GOT3 (cell line): ENCODE data around the gene TCF15.

Source experiments
- DNase-seq: peaks from one replicate; lab custom pipeline; 2025; ENCODE audit warnings: mixed read lengths; lab: John Stamatoyannopoulos, UW

The TCF15 gene

DNA sequence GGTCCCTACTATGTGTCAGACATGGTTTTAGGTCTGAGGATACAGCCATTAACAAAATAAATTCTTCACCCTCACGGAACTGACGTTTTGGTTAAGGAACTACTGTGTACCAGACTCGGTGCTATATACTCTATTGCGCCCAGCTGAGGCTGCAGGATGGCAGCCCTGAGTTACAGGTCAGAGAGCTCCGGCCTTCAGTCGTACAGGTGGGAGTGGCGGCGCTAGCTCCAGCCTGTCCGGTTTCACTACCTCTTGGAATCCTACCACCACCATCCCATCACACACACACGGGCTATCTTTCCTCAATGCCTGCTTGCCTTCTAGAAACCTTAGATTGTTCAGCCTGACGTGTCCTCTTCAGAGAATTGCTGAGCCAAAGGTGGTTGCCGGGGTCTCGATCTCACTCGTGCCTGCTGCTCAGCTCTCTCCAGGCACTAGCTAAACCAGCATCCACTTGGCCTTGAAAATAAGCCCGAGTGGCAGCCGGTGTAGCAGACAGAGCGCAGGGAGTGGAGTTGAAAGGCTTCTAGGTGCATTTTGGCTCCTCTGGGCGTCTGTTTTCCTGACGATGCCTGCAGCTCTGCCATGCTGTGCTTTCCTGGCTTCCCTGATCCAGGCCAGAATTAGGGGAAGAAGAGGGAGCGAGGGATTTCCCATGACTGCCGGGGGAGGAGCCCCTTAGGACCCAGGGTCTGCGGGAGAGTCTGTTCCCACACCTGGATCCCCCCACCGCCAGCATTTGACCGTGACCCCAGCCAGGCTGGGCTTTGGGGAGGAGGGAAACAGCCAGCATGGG lies 1.1 kb upstream of the TCF15 start:
- no peak for DNase-seq

DNA sequence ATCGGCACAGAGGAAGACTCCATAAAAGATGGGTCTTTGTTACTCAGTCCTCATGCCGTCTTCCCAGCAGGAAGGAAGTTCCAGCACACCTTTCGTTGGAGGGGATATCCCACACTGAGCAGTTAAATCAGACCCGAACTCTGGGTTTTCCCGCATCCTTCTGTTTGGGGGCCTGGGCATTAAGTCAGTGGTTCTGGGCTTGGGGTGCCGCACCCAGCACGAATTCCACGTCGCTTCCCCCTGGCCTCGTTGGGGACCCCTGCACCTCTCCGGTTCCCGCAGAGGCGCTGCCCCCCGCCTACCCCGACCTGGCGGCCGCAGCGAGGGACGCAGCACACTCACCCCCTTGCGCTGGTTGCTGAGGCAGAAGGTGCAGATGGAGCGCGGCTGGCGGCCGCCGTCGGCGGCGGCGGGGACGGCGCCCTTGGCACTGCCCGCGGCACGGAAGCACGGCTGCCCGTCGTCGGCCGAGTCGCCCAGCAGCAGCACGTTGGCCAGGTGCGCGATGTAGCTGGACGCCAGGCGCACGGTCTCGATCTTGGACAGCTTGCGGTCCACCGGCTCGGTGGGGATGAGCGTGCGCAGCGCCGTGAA lies 641 bp downstream of the TCF15 start:
- DNase-seq = no peak

DNA sequence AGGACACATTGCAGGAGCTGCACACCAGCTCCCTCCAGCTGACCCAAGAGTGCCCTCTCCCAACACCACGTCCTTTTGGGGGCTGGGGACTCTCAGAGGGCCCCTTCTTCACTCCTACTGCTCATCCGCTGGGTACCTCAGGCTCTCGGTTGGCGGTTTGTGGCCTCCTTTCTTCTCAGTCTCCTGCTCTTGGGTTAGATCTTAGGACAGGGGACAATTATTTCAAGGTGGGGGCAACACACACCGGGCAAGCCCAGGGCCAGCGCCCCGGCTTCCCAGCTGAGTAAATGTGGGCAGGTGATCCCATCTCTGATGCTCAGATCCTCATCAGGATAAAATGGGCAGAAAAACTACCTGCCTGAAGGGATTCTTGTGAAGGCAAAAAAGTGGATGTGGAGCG lies 1.1 kb downstream of the TCF15 start:
- no peak for DNase-seq

DNA sequence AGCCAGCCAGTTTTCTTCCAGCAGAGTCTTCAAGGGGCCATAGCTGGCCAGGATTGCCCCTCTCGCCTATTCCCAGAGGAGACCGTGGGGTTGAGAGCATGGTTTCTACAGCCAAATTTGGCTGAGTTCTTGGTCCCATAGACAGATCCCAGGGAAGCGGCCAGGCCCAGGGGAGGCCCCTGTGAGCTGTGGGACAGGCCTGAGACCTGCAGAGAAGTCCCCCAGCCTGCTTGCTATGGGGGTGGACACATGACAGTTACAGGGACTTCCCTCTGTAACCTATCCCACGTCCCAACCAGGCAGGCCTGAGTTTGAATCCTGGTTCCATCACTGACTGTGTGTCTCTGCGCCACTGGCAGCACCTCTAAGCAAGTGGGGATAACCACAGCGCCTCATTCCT lies 2.6 kb downstream of the TCF15 start:
- no peak for DNase-seq

DNA sequence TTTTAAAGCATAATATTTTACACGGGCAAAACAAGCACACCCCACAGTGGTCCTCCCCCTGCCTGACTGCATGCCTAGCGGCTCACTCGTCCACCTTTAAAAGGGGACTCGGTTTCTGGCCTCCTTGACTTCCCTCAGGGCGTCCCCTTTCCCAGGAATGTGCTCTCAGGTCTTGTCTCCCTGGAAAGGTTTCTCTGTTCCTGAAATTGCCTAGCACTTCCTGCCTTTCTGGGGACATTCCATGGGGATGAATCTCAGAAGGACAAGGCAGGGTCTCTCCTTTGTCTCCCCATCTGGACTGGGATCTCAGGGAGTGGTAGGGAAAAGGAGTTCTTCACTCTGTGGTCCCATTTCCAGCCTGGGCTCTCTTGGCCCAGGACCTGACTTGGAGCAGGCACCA lies 4.9 kb downstream of the TCF15 start:
- DNase-seq = no peak

DNA sequence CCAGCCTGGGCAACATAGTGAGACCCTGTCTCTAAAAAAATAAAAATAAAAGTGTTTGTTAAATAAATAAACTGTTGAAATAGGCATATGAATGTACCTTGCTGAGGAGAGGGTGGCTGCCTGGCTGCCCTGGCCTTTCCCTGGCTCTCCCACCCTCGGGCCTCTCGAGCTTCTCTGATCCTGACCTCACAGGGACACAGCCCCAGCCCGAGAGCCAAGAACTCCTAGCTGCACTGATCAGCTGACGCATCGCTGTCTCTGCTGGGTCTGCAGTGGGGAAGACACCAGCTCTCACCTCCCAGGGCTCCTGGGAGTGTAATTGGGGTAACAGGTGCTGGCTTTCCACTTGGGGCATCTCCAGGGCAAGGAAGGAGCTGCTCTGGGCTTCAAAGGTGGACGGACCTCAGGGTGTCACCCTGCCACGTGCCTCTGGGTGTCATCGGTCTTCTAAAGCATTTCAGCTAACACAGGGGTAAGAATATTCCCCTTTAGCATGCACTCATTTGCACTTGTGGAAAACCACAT lies 6.9 kb downstream of the TCF15 start:
- DNase-seq = no peak

DNA sequence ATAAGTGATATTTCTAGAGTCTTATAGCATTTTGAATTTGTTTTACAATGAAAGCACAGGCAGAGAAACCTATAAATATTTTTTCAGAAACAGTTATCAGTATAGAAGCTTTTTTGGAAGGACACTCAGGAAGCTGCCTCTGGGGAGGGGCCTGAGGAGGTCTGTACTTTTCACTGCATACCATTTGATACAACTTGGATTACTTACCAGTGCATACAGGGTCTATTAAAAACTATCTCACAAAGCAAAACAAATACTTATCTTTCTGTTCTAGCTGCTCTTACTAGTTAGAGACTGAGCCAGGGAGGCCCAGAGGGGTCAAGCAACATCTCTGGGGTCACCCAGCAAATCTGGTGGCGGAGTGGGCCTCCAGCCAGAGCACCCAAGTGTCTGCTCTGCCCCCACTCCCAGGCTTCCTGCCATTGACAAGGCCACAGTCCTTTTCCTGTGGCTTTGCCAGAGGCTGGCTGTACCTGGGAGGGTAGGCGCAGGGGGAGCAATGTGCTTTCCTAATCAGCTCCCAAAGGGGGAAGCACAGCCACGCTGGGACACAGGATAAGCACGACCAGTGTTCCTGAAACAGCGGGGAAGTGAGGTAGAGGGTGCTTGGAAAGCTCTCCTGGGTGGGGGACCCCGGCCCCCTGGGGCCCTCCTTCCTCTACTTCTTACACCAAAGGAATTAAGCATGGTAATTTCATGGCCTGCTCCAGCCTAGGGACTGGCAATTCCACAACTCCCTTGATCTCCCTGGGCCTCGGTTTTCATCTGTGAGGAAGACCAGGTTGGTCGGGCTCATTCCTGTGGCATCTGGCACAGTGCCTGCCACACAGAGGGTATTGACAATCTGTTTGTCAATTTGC lies 7.8 kb downstream of the TCF15 start:
- no peak for DNase-seq

DNA sequence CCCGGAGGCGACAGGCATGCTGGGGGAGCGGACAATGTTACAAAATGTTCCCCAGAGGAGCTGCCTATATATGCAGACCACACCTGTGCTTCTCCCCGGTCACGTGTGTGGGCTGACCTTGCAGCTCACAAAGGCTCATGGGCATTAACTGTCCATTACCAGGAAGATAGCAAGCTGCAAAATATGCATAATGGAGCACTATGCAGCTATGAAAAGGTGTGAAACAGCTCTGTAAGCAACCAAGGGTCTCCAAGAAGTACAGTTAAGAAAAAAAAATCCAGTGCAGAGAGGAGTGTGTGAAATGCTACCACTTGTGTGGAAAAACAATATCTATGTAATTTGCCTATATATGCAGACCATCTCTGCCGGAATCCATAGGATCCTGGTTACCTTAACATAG lies 9.4 kb downstream of the TCF15 start:
- no peak for DNase-seq

DNA sequence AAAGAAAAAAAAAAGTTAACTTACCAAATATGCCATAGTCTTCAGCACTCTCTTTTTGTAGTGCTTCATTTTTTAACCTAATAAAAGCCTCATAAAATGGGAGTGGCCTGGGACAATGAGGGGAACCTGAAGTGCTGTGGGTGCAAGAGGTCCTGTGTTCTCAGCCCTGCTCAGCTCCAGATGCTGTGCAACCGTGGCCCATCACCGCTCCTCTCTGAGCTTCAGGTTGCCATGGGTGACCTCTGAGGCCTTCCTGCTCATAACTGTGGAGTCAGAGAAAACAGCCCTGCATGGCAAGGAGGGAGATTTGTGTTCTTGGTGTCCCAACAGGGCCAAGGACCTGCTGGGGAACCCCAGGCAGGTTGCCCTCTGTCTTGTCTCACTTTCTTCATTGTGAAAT lies 10.0 kb downstream of the TCF15 start:
- DNase-seq = no peak

DNA sequence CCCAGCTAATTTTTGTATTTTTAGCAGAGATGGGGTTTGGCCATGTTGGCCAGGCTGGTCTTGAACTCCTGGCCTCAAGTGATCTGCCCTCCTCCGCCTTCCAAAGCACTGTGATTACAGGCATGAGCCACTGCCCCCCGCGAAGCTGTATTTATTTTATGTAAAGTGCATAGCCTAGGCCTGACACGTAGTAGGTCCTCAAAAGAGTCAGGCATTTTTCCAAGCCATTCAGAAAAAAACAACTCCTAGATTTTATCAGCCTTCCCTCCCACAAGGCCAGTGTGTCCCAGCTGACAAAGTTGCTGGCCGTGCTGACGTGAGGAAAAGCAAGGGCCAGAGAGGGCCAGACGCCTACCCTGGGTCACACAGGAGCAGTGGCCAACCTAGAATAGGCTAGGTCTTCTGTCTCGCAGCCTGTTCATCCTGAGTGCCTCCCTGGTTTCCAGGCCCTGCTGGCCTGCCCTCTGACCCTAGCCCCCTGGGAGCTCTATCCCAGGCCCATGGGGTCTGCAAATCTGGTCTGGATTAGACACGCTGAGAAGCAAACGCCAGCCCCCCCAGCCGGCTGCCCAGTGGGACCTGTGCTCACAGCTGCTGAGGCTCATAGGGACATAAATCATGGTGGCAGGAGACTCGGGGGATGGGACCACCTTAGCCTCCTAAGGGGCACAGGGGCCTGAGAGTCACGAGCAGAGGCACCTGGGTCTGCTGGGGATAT lies 11.8 kb downstream of the TCF15 start:
- no peak for DNase-seq

DNA sequence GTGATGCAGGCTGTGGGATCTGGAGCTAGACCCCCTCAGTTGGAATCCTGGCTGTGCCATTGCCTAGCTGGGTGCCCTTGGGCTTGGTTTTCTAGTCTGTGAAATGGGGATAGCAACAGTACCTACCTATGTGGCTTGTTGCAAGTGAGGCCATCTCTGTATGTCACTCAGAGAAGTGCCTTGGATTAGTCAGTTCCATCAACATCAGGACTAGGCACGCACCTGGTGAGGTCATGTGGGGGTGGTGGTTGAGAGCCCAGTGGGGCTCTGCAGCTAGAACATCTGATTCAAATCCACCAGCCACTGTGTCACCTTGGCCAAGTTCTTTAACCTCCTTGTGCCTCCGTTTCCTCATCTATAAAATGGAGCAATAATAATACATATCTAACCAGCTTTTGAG lies 12.5 kb downstream of the TCF15 start:
- no peak for DNase-seq

DNA sequence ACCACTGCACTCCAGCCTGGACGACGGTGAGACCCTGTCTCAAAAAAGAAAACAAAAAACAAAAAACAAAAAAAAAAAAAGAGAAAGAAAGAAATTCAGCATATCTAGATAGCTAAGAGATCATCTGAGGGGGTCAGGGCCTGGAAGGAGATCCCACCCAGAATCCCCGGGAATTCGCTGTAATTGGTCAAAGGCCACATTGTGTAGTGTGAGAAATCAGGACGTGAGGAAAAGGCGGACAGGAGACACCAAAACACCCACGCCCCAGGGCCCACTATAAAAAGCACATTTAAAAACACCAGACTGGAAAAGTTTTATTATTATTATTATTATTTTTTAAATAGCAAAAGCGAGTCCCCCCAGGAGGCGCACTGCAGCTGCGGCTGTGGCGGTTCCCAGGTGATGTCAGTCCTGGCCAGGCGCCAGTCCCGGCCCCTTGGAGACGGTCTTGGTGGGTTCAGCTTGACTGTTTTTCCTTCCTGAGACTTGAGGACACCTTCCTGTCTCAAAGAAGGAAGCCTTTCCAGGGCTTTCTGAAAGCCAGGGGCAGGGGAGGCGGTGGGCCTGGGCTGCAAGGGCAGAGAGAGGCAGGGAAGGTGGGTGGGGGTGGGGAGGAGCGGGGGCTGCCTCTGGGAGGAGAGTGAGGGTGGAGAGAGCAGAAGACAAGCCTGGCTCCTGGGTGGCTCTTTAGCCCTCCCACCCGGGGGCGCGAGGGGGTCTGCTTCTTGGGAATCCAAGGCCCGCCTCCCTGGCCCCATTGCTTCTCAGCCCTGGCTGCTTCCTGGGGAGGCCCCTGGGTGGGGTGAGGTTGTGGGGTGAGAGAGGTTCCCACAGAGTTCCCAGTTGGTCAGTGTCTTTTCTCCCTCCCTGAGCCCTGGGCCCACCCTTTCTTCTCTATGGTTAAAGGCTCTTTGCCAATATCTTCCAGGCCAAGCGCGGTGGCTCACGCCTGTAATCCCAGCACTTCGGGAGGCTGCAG lies 14.5 kb downstream of the TCF15 start:
- no peak for DNase-seq

DNA sequence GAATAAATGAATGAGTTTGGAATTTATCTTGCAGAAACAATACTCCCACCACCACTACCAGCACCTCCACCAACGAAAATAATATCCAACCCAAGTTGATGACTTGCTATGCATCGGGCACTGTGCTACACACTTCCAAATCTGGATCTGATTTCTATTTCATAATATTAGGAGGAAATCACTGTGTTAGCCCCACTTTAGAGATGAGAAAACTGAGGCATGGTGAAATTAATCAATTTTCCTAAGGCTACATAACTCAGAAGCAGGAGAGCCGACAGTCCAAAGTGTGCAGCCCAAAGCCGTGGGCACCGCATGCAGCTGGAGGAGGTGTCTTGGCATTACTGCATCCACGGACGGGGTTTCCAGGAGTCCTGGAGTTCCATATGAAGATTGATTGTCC lies 17.6 kb downstream of the TCF15 start:
- no peak for DNase-seq

DNA sequence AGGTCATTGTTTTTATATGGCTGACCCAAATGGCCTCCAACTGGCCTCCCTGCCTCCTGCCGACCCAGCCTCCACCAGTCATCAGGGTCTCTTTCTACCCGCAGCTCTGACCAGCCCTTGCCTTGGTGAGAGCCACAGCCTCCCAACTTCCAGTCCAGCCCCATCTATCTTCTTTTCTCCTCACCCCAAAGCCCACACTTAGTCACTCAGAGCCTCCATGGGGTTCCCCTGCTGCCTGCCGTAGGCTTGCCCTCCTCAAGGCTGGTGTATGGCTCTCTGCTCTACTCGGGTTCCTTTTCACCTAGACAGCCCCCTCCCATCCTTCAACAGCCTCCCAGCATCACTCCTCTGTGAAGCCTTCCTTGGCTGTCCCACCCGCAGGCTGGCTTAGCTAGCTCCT lies 18.2 kb downstream of the TCF15 start:
- DNase-seq = no peak

DNA sequence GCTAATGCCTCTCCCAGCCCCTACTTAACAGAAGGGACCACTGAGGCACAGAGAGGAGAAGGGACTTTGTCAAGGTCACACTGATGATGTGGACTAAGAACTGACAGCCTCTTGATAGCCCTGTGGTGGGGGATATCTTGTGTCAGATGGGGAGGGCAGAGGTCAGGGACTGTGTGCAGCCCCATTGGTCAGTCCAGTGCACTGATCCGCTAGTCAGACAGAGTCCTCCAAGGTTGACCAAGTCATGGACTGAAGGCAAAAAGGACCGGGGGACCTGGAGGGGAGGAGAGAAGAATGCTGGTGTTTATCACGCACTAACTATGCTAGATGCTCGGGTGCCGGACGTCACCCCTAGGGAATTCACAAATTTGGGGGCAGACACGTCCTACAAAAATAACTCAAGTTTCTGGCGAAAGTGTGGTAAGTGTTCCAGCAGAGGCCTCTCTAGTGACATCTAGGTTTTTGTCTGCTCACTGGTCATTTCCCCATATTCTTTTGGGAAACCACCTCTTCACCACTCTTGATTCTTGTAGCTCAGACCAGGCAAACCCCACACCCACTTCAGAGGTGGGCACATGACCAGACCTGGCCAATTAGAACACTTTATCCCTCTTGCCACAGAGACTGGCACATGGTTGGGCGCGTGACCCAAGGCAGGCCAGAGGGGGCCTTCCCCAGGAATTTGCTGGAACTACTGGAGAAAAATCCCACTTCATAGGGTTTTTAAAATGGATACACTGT lies 21.0 kb downstream of the TCF15 start:
- DNase-seq = no peak

DNA sequence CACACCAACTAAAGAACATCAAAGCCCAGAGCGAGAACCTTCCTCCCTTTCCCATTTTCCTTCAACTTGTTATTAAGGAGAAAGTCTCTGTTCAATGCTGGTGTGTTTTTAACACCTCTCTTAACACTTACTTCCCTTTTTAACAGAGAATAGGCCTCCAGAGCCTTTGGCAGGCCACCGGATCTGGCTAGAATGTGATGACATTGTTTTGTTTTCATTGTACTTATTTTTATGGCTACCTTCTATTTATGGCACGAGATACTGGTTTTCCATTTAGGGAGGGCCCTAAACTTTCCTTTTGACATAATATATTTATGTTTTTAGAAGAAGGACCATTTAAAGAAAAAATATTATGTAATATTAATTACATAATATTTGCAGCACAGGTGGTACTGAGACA lies 21.6 kb downstream of the TCF15 start:
- DNase-seq = no peak

DNA sequence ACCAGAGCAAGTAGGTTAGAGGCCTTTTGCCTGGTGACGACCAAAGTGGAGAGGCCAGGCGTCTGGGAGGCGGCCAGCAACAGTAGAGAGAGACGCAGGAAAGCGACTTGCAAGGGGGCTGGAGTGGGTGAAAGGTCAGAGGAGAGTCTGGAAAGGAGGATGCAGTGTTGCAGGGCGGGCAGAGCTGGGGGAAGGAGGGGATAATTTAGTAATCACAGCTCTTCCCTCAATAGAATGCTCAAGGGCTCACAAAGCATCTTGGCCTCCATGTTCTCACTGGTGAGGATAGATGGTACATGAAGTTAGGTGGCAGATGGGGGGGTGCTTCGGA lies 25.2 kb downstream of the TCF15 start:
- DNase-seq = no peak

DNA sequence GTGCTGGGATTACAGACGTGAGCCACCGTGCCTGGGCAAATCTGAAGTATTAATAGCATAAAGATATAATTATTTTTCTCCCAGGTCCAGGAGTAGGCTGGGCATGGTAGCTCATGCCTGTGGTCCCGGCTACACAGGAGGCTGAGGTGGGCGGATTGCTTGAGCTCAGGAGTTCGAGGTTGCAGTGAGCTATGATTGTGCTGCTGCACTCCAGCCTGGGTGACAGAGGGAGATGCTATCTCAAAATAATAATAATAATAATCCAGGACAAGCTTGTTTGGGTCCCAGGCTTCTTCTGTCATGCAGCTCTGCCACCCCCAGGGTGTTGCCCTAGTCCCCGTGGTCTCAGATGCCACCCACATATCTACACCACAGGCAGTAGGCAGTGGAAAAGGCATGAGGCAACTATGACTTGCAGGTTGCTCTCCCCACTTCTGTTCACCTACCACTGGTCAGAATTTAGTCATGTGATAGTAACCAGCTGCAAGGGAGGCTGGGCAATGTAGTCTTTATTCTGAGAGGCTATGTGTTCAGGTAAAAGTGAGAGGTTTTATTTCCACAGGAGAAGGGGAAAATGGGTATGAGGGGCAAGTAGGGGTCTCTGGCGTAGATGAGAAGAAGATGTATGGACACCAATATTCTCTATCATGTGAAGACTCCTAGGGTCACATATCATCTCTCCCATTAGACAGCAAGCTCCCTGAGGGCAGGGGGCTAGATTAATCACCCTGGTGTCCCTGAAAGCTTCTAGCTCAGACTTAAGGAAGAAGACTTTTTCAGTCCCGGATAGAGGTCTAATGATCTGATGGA lies 25.7 kb downstream of the TCF15 start:
- DNase-seq = no peak

DNA sequence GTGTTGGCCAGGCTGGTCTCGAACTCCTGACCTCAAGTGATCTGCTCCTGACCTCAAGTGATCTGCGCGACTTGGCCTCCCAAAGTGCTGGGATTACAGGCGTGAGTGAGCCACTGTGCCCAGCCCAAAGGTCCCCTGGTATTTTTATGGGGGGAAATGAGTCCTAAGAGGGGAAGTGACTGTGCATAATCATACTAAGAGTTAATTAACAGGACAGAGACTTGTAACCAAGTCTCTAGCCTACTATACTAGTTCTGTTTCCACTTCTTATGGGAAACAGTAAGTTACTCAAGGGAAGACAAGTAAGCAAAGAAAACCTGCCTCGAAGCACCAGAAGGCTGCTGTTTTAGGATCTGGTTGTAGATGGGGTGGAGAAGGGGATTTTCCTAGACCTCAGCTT lies 27.9 kb downstream of the TCF15 start:
- no peak for DNase-seq
